ENCODE measurements around the gene OR10Z1.

DNA sequence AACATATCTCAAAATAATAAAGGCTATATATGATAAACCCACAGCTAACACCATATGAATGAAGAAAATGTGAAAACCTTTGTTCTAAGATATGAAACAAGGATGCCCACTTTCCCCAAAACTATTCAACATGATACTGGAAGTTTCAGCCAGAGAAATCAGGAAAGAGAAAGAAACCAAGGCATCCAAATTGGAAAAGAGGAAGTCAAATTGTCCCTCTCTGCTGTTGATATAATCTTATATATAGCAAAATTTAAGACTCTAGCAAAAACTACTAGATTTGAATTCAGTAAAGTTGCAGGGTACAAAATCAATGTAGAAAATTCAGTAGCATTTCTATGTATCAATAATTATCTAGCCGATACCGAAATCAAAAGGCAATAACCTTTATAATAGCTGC is 4.3 kb upstream of the OR10Z1 start:
- TF ChIP-seq POLR2A (IDR thresholded peaks at IDR 0.05) (no peak), EP300 (IDR thresholded peaks at IDR 0.05) (no peak)
- TF ChIP-seq, protein P1, sequence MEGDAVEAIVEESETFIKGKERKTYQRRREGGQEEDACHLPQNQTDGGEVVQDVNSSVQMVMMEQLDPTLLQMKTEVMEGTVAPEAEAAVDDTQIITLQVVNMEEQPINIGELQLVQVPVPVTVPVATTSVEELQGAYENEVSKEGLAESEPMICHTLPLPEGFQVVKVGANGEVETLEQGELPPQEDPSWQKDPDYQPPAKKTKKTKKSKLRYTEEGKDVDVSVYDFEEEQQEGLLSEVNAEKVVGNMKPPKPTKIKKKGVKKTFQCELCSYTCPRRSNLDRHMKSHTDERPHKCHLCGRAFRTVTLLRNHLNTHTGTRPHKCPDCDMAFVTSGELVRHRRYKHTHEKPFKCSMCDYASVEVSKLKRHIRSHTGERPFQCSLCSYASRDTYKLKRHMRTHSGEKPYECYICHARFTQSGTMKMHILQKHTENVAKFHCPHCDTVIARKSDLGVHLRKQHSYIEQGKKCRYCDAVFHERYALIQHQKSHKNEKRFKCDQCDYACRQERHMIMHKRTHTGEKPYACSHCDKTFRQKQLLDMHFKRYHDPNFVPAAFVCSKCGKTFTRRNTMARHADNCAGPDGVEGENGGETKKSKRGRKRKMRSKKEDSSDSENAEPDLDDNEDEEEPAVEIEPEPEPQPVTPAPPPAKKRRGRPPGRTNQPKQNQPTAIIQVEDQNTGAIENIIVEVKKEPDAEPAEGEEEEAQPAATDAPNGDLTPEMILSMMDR (IDR thresholded peaks at IDR 0.05): no peak
